CD4-positive, alpha-beta memory T cell (primary cell): Measurements from ENCODE around the gene TCF15. TPM values are rescaled to one million over a fixed set of nuclear protein-coding genes. Genes with fewer than 3 reads are reported as not detected.
"Not testable (repeated sequence)": the region's sequence is repeated elsewhere in the genome, so short reads cannot be mapped to it uniquely, and the experiment has no call there.

Source experiments
- CTCF ChIA-PET: fragments of 350-600 bp; sonication (Branson Sonifier 250); formaldehyde crosslinking; loops from one replicate; lab custom pipeline; 2021; ENCODE audit warnings: inconsistent platforms; ENCODE audit not compliant: partially characterized antibody; lab: Charles Lee
- POLR2A ChIA-PET: fragments of 350-600 bp; sonication (Branson Sonifier 250); formaldehyde crosslinking; loops from one replicate; lab custom pipeline; 2021; ENCODE audit not compliant: partially characterized antibody; lab: Charles Lee
- DNase-seq, 5 donors: peaks; one replicate each; pipeline versions ENCODE4 v3.0.0 to v3.0.0-alpha.2; 2020 to 2022; ENCODE audit warnings: mixed read lengths in 1 of 5
- H3K27ac ChIP-seq: one replicate; pipeline ENCODE4 v1.7.0; 2013; ENCODE audit warnings: low read depth, low read length
- H3K27me3 ChIP-seq: 2 replicates; pipeline ENCODE4 v1.7.0; 2013; ENCODE audit warnings: mild to moderate bottlenecking, low read length, moderate library complexity; ENCODE audit not compliant: insufficient read depth
- H3K36me3 ChIP-seq: 2 replicates; pipeline ENCODE4 v1.7.0; 2013; ENCODE audit warnings: mild to moderate bottlenecking, low read length, moderate library complexity; ENCODE audit not compliant: insufficient read depth
- H3K4me1 ChIP-seq: 2 replicates; pipeline ENCODE4 v1.7.0; 2013; ENCODE audit warnings: mild to moderate bottlenecking, low read length, moderate library complexity; ENCODE audit not compliant: insufficient read depth
- H3K4me3 ChIP-seq, 2 donors: one replicate each; pipeline ENCODE4 v1.7.0; 2013; ENCODE audit warnings: low read length in 2 of 2, mild to moderate bottlenecking in 1 of 2
- H3K9me3 ChIP-seq, 2 donors: one replicate each; pipeline ENCODE4 v1.7.0; 2013; ENCODE audit warnings: low read length in 2 of 2, control low read depth in 1 of 2; ENCODE audit not compliant: control insufficient read depth in 1 of 2
- H3K27ac Mint-ChIP-seq, 7 donors: one replicate each; pipeline ENCODE4 v1.8.0; 2020 to 2021; ENCODE audit warnings: mixed read lengths in 7 of 7, mild to moderate bottlenecking in 6 of 7, inconsistent platforms in 3 of 7, moderate library complexity in 3 of 7
- H3K27me3 Mint-ChIP-seq, 2 donors: one replicate each; pipeline ENCODE4 v1.8.0; 2020 to 2021; ENCODE audit warnings: mixed read lengths in 2 of 2
- H3K36me3 Mint-ChIP-seq, 2 donors: one replicate each; pipeline ENCODE4 v1.8.0; 2020 to 2021; ENCODE audit warnings: mixed read lengths in 2 of 2, inconsistent platforms in 1 of 2, mild to moderate bottlenecking in 1 of 2
- H3K4me1 Mint-ChIP-seq, 4 donors: one replicate each; pipeline ENCODE4 v1.8.0; 2020 to 2021; ENCODE audit warnings: mixed read lengths in 4 of 4, mild to moderate bottlenecking in 1 of 4
- H3K4me3 Mint-ChIP-seq, 8 donors: one replicate each; pipeline ENCODE4 v1.8.0; 2020 to 2021; ENCODE audit warnings: mixed read lengths in 8 of 8, mild to moderate bottlenecking in 7 of 8, moderate library complexity in 6 of 8, inconsistent platforms in 3 of 8
- H3K9me3 Mint-ChIP-seq, 8 donors: one replicate each; pipeline ENCODE4 v1.8.0; 2020 to 2021; ENCODE audit warnings: mixed read lengths in 8 of 8, mild to moderate bottlenecking in 5 of 8, inconsistent platforms in 3 of 8, moderate library complexity in 1 of 8
- intact Hi-C: fragments of 100-400 bp; cut with micrococcal nuclease; formaldehyde crosslinking; loops from one replicate; pipeline ENCODE4 v1.15.1; 2023
- polyA plus RNA-seq, 2 donors: library from polyadenylated mRNA; unstranded; fragments of 300-500 nt; fragmentation: Illumina TruSeq; gene quantifications; one replicate each; pipeline ENCODE4 v1.2.3, GENCODE V29; 2021
- total RNA-seq, 2 experiments: library from RNA; stranded (reverse); gene quantifications; one replicate each; pipeline ENCODE4 v1.2.3, GENCODE V29; 2021

TCF15 gene
- total and polyA plus RNA-seq, 4 experiments from 2014 or later, result not detected

GRCh38 chr20:646868-647233 is 36.7 kb upstream of the TCF15 start:
- Histone ChIP-seq H3K36me3 (peaks cover 5% of the 10 kb centered on the region), H3K4me1 (peaks cover 20% of the 10 kb centered on the region), H3K9me3 (no peaks in the 10 kb centered on the region), H3K27ac (no peak overlapping the region), H3K27me3 (peaks cover 11% of the 10 kb centered on the region), H3K4me3 (no peak overlapping the region)
- Mint-ChIP-seq H3K27ac (no peak overlapping the region), H3K4me1 (peaks cover 10 to 32% (median 25%) of the 10 kb centered on the region in 4 donors), H3K27me3 (peaks cover 3 to 8% of the 10 kb centered on the region in 2 donors), H3K9me3 (peaks cover 0 to 3% (median 0%) of the 10 kb centered on the region in 8 donors), H3K36me3 (peaks cover 17 to 22% of the 10 kb centered on the region in 2 donors), H3K4me3 (no peak overlapping the region)
- CTCF ChIA-PET, result interaction anchor here (1.0 to 2.7 kb wide), 5 partner anchors 11 to 293 kb away, joined by 3 to 24 read pairs (median 6); partner anchors contain the start of gene FAM110A
- intact Hi-C loops, result no loop called here
- DNase-seq, result no peak
- POLR2A ChIA-PET, result no interaction called here

- H3K9me3 Mint-ChIP-seq, result peaks cover 0 to 3% (median 0%) of the 10 kb centered on the region in 8 donors
- H3K4me1 Mint-ChIP-seq, result peaks cover 6 to 31% (median 23%) of the 10 kb centered on the region in 4 donors
- H3K36me3 ChIP-seq, result peaks cover 5% of the 10 kb centered on the region
- peaks cover 14% of the 10 kb centered on the region for H3K4me1 ChIP-seq
- H3K27me3 Mint-ChIP-seq, result peaks cover 3 to 8% of the 10 kb centered on the region in 2 donors
- intact Hi-C loops, result no loop called here
- DNase-seq, result no peak
- H3K4me3 ChIP-seq, result no peak overlapping the region
- CTCF ChIA-PET, result interaction anchor here (1.0 to 2.7 kb wide), 17 partner anchors 9 to 294 kb away, joined by 3 to 24 read pairs (median 4); partner anchors contain the start of genes CSNK2A1 and FAM110A
- H3K4me3 Mint-ChIP-seq, result no peak overlapping the region
- H3K27me3 ChIP-seq, result peaks cover 11% of the 10 kb centered on the region
- H3K27ac ChIP-seq, result no peak overlapping the region
- POLR2A ChIA-PET, result no interaction called here
- H3K36me3 Mint-ChIP-seq, result peaks cover 17 to 22% of the 10 kb centered on the region in 2 donors
- H3K27ac Mint-ChIP-seq, result peak overlapping the region in 1 of 7 donors; percentile 16
- H3K9me3 ChIP-seq, result no peaks in the 10 kb centered on the region
Observed at GRCh38 chr20:646107-646867, 36.2 kb upstream of the TCF15 start.

GRCh38 chr20:645318-646106 is 35.4 kb upstream of the TCF15 start:
- intact Hi-C loops, result loop anchor here (1.0 kb wide), 1 partner anchor 84 kb away; no protein-coding TSS in a partner anchor
- H3K27me3 Mint-ChIP-seq, result peaks cover 3 to 8% of the 10 kb centered on the region in 2 donors
- ChIA-PET CTCF (interaction anchor here (1.0 to 2.7 kb wide), 18 partner anchors 8 to 293 kb away, joined by 3 to 24 read pairs (median 4); partner anchors contain the start of genes CSNK2A1 and FAM110A), POLR2A (no interaction called here)
- H3K4me1 Mint-ChIP-seq, result peaks cover 6 to 30% (median 21%) of the 10 kb centered on the region in 4 donors
- no peak overlapping the region for H3K27ac ChIP-seq
- no peak overlapping the region for H3K4me3 ChIP-seq
- H3K27me3 ChIP-seq, result peaks cover 11% of the 10 kb centered on the region
- peaks cover 11% of the 10 kb centered on the region for H3K4me1 ChIP-seq
- peaks cover 17 to 22% of the 10 kb centered on the region in 2 donors for H3K36me3 Mint-ChIP-seq
- H3K4me3 Mint-ChIP-seq, result peak overlapping the region in 3 of 8 donors; percentile 15 to 29 (median 26)
- H3K9me3 Mint-ChIP-seq, result peaks cover 0 to 5% (median 0%) of the 10 kb centered on the region in 8 donors
- no peaks in the 10 kb centered on the region for H3K9me3 ChIP-seq
- H3K36me3 ChIP-seq, result peaks cover 5% of the 10 kb centered on the region
- peak in 4 of 5 donors; percentile 49 to 63 (median 52) for DNase-seq
- H3K27ac Mint-ChIP-seq, result peak overlapping the region in 1 of 7 donors; percentile 16

GRCh38 chr20:644692-645317 is 34.7 kb upstream of the TCF15 start:
- Histone ChIP-seq H3K27ac (no peak overlapping the region), H3K36me3 (peaks cover 5% of the 10 kb centered on the region), H3K4me1 (peaks cover 11% of the 10 kb centered on the region), H3K4me3 (no peak overlapping the region), H3K9me3 (no peaks in the 10 kb centered on the region), H3K27me3 (peaks cover 11% of the 10 kb centered on the region)
- peaks cover 3 to 8% of the 10 kb centered on the region in 2 donors for H3K27me3 Mint-ChIP-seq
- no peak overlapping the region for H3K27ac Mint-ChIP-seq
- POLR2A ChIA-PET, result no interaction called here
- CTCF ChIA-PET, result interaction anchor here (0.7 to 2.7 kb wide), 18 partner anchors 8 to 292 kb away, joined by 3 to 24 read pairs (median 4); partner anchors contain the start of gene CSNK2A1
- DNase-seq, result no peak
- intact Hi-C loops, result loop anchor here (1.0 kb wide), 1 partner anchor 84 kb away; no protein-coding TSS in a partner anchor
- peaks cover 0 to 5% (median 0%) of the 10 kb centered on the region in 8 donors for H3K9me3 Mint-ChIP-seq
- H3K4me1 Mint-ChIP-seq, result peaks cover 6 to 26% (median 19%) of the 10 kb centered on the region in 4 donors
- peaks cover 17 to 18% of the 10 kb centered on the region in 2 donors for H3K36me3 Mint-ChIP-seq
- no peak overlapping the region for H3K4me3 Mint-ChIP-seq

- H3K4me3 Mint-ChIP-seq, result peak overlapping the region in 6 of 8 donors; percentile 31 to 51 (median 42)
- no peak for DNase-seq
- H3K4me1 Mint-ChIP-seq, result peaks cover 6 to 26% (median 17%) of the 10 kb centered on the region in 4 donors
- Histone ChIP-seq H3K9me3 (no peaks in the 10 kb centered on the region), H3K36me3 (no peaks in the 10 kb centered on the region), H3K4me3 (no peak overlapping the region), H3K27me3 (peaks cover 11% of the 10 kb centered on the region), H3K27ac (no peak overlapping the region), H3K4me1 (peaks cover 11% of the 10 kb centered on the region)
- H3K9me3 Mint-ChIP-seq, result peaks cover 0 to 2% (median 0%) of the 10 kb centered on the region in 8 donors
- intact Hi-C loops, result no loop called here
- peak overlapping the region in 2 of 7 donors; percentile 37 to 77 for H3K27ac Mint-ChIP-seq
- H3K36me3 Mint-ChIP-seq, result peaks cover 3 to 4% of the 10 kb centered on the region in 2 donors
- peaks cover 3 to 8% of the 10 kb centered on the region in 2 donors for H3K27me3 Mint-ChIP-seq
- CTCF ChIA-PET, result no interaction called here
- POLR2A ChIA-PET, result no interaction called here
Observed at GRCh38 chr20:642398-643174, 32.5 kb upstream of the TCF15 start.

- H3K27me3 Mint-ChIP-seq, H3K36me3 ChIP-seq, POLR2A ChIA-PET, H3K4me3 Mint-ChIP-seq, H3K9me3 ChIP-seq, intact Hi-C loops, DNase-seq, H3K27ac Mint-ChIP-seq, H3K9me3 Mint-ChIP-seq, H3K36me3 Mint-ChIP-seq, H3K4me3 ChIP-seq, H3K27ac ChIP-seq: not testable (repeated sequence)
- Histone ChIP-seq H3K27me3 (peaks cover 11% of the 10 kb centered on the region), H3K4me1 (peaks cover 11% of the 10 kb centered on the region)
- peaks cover 6 to 26% (median 17%) of the 10 kb centered on the region in 4 donors for H3K4me1 Mint-ChIP-seq
- CTCF ChIA-PET, result interaction anchor here (1.5 kb wide), 1 partner anchor 7 kb away, joined by 3 read pairs; no protein-coding TSS in a partner anchor
Observed at GRCh38 chr20:642013-642397, 31.9 kb upstream of the TCF15 start.
